Germinal center (tissue), 1 donor: ENCODE data around the gene CHM.
"Not testable (repeated sequence)": the region's sequence is repeated elsewhere in the genome, so short reads cannot be mapped to it uniquely, and the experiment has no call there.

ENCODE experiments used
- DNase-seq: peaks from one replicate; pipeline ENCODE4 v3.0.0; 2012; ENCODE audit warnings: mixed read lengths, low spot score

The CHM gene, protein sequence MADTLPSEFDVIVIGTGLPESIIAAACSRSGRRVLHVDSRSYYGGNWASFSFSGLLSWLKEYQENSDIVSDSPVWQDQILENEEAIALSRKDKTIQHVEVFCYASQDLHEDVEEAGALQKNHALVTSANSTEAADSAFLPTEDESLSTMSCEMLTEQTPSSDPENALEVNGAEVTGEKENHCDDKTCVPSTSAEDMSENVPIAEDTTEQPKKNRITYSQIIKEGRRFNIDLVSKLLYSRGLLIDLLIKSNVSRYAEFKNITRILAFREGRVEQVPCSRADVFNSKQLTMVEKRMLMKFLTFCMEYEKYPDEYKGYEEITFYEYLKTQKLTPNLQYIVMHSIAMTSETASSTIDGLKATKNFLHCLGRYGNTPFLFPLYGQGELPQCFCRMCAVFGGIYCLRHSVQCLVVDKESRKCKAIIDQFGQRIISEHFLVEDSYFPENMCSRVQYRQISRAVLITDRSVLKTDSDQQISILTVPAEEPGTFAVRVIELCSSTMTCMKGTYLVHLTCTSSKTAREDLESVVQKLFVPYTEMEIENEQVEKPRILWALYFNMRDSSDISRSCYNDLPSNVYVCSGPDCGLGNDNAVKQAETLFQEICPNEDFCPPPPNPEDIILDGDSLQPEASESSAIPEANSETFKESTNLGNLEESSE

DNA sequence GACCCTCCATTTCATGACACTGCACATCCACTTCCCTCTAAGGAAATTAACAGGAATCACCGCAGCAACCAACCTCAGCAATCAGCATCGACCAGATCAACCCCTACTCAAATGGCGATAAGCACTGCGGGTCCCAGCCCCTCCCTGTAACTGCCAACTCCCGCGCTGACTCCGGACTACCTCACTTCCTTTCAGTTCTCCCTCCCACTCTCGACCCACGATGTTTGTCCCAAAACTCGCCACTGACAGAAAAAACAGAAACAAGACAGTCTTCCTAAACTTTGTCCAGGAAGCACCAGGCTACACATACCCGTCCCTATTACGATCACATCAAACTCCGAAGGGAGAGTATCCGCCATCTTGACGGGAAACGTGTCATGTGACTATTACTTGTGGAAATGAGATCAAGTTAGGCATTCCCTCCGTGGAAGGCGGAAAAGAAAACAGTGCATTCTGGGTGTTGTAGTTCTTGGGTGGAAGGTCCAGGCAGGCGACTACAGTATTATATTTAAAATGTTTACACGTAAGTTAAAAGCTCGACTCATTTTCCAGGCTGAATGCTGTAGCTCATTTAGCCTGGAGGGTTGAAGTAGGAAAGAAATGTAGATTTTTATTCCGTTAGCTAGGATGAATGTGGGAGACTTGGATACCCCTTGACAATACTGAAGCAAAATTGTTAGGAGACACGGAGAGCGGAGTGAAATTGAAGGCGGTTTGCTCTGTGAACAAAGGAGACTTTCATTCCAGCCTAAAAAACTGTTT, at the start of gene CHM:
Gene CHM (minus strand): TSS at position 385 of the 762 bp plus-strand sequence. CDS start 26 bp downstream, at position 359.
- DNase-seq: peak; percentile 64

DNA sequence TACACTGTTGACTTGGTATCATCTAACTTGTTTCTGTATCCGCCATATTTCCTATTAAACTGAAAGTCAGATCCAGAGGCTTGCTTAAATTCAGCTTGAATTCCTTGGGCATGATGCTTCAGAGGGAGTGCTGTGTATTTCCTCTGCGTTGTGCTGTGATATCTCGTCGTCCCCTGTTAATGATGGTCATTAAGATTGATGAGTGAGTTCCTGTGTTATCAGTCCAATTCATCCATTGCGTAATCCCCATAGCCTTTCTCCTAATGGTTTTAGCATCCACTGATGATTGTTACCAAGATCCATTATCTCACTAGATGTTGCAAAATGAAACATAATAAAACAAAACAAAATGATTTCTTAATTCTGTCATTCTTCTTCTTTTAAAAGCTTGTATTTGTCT, 31.3 kb upstream of the CHM start:
- no peak for DNase-seq

DNA sequence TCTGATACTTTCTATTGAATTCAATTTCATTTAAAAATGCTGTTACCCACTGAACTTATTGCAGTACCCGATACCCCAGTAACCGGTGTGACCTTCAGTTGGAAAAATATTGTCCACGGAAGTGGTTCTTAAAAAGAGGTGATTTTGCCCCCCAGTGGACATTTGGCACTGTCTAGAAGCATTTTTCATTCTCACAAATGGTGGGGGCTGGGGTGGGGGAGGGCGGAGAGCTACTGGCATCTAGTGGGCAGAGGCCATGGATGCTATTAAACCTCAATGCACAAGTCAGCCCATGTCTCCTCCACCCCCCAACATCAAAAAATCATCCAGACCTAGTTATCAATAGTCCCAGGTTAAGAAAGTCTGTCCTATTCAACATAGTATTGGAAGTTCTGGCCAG, 19.6 kb upstream of the CHM start:
- DNase-seq: no peak

DNA sequence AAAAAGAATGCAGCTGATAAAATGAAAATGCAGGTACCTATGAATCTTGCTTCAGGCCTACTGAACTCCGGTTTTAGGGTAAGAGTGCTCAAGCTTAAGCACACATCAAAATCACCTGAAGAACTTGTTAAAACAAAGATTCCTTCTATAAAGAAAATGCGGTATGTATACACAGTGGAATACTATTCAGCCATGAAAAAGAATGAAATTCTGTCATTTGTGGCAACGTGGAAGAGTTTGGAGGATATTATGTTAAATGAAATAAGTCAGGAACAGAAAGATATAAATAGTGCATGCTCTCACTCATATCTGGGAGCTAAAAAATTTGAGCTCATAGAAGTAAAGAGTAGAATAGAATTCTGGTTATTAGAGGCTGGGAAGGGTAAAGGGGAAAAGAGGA, 14.0 kb upstream of the CHM start:
- no peak for DNase-seq

DNA sequence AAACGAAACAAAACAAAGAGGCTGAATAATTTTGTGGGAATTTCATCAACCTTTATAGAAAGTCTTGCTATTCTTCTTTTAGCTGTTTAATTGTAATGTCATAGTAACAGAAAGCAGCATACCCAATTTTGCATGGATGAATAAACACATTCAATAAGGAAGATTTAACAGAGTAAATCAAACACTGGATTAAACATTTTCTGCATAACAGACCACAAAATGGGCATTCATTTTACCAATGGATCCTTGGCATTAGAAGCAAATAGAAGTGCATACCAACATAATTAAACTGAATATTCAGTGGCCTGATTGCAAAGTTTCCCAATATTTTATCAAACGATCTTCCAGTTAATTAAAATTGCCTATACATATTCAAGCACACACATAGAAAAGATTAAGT, 4.4 kb upstream of the CHM start:
- DNase-seq: no peak

DNA sequence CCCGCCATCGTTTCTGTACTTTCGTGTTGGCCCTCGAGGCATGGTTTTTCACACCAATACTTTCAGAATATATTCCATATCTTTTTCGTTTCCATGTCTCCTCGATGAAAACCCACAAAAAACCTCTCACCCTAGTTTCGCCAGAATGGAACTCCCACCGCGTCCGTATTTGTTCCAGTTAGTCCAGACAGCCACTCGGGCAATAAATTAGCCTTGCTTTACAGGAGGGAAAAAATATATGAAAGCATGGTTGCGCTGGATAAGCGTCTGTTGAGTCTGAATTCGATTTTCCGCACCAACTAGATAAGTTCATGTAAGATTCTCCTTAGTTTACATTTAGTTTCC, 550 bp upstream of the CHM start:
- no peak for DNase-seq

DNA sequence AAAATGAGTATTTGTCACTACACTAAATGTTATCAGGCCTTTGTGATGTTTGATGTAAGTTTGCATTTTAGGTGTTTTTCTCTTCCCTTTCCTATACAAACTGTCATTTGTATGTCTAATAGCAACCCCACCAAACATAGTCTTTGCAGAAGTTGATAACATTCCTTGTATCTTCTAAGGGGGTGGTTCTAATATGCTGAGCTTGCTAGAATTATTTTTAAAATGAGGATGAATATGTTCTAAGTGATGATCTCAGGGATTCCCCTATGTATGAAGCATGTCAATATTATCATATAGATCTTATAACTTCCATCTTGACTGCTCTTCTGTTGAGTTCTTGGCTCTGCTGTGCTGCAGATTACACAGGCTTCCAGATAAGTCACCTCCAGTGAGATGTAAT, 3.1 kb downstream of the CHM start:
- no peak for DNase-seq

DNA sequence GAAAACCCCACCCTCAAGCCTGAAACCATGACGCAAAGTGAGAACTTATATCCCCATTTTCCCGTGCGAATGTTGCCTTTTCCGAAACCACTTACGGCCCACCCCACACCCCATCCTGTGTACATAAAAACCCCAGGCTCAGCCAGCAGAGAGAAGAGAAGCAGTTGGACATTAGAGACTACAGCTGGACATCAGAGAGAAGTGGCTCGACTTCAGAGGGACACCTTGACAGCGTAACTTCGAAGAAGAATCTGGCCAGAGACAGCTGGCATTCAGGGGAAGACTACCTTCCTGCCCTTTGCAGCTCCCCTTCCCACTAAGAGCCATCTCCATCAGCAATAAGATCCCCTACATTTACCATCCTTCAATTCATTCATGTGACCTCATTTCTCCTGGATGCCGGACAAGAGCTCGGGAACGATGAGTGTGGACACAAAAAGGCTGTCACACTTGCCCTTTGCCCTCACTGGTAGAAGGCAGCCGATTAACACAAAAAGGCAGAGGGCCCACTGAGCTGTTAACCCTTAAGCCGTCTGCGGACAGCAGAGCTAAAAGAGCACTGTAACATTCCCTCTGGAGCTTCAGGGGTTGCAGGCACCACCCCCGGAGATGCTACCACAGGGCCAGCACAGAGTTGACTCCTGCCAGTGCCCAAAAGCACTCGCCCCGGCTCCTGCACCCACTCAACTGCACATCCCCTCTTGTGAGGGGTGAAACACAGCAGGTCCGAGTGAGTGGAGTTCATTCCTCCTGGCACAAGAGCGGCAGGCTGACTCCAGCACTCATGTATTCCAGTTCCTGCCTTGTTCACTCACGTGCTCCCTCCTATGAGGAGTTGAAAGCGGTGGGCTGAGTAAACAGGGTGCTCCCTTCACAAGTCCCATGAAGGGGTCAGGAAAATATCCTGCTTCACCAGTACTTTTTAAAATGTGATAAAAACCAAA, 7.5 kb downstream of the CHM start:
- DNase-seq: no peak

DNA sequence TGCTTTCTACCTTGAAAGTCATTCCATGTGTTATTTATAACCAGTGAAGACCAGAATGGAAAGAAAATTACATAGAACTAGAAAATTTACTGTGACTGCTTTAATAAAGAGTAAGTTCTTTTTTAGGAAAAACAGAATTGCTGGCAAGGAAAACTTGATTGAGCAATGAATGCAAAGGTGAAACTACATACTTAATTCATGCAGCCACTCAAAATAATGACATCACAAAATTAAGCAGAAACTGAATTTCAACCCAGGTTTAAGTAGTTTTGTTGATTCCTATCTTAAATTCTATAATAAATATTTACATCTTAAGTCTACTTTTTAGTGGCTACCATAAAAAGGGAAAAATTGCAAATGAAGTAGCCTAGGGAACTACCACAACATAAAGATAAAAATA, 14.0 kb downstream of the CHM start:
- DNase-seq: no peak

DNA sequence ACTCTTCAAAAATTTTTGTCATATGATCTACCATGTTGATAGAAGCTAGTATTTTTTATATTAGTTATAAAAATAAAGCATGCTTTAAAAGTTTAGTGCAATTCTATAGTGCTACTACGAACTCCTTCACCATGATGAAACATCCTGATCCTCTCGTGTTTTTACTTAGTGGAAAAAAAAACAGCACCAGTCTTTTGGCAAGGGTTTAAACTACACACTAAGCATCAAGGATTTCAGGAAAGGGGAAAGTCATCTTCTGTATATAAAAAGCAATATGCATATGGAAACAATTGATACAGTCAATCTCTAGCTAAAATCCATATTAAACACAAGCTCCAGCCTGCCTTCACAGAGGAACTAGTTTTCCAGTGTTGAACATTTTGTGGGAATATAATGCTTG, 18.7 kb downstream of the CHM start:
- no peak for DNase-seq

DNA sequence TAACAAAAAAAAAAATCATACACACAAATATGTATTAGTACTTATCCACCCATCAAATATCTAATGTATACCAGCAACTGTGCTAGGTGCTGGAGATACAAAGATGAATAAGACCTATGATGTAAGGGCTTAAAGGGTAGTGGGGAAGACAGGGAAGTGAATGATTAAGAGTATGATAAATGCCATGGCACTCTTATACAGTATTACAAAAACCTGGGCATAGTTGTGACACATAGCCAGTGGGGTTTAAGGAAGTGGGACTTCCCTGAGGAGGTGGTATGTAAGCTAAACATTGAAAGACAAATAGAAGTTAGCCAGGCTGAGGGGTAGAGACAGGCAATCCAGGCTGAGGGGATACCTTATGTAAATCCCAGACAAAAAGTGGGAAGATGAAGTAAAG, 23.5 kb downstream of the CHM start:
- no peak for DNase-seq

DNA sequence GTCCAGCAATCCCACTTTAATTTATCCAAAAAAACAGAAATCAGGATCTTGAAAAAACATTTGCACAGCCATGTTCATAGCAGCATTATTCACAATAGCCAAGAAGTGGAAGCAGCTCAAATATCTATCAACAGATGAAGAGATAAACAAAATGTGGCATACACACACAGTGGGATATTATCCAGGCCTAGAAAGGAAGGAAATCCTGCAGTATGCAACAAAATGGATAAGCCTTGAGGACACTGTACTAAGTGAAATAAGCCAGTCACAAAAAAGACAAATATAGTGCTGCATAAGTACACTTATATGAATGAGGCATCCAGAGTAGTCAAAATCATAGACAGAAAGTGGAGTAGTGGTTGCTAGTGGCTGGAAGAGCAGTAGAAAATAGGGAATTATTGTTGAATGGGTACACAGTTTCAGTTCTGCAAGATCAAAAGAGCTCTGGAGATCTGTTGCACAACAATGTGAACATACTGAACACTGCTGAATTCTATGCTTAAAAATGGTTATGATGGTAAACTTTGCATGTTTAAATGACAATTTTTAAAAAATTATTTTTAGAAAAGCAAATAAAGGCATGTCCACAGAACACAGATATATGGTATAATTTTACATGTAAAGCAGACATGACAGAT, 25.6 kb downstream of the CHM start:
- DNase-seq: no peak

DNA sequence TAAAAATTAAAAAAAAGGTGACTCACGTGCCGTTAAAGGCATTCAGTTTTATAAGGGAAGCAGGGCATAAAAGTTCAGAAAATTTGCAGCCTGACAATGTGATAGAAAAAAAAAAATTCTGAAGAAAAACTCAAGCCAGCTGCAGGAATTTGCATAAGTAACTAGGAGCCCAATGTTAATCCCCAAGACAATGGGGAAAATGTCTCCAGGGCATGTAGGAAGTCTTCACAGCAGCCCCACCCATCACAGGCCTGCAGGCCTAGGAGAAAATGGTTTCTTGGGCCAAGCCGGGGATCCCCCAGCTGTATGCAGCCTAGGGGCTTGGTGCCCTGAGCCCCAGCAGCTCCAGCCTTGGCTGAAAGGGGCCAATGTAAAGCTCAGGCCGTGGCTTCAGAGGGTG, 31.2 kb downstream of the CHM start:
- DNase-seq: no peak

DNA sequence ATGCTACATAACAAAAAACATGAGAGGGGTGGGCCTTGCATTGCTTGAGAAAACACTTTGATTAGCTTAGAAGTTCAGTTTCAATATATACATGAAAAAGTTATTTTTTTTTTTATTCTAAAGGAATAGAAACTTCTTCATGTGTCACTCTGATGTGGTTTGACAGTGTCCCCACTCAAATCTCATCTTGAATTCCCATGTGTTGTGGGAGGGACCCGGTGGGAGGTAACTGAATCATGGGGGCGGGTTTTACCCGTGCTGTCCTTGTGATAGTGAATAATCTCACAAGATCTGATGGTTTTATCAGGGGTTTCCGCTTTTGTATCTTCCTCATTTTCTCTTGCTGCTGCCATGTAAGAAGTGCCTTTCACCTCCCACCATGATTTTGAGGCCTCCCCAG, 32.4 kb downstream of the CHM start:
- DNase-seq: not testable (repeated sequence)

DNA sequence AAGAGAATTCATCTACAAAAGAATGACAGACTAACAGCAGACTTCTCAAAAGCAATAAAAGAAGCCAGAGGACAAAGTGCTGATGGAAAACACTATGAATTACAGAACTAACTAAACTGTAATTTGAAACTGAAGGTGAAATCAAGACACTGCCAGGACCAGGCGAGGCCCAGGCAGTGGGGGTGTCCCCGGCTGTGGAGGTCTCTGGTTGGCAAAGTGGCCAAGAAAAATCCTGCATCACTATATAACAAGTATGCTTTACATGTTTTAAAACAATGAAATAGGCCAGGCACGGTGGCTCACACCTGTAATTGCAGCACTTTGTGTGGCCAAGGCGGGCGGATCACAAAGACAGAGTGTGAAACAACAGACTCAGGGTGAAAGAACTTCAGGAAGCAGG, 32.9 kb downstream of the CHM start:
- DNase-seq: no peak

DNA sequence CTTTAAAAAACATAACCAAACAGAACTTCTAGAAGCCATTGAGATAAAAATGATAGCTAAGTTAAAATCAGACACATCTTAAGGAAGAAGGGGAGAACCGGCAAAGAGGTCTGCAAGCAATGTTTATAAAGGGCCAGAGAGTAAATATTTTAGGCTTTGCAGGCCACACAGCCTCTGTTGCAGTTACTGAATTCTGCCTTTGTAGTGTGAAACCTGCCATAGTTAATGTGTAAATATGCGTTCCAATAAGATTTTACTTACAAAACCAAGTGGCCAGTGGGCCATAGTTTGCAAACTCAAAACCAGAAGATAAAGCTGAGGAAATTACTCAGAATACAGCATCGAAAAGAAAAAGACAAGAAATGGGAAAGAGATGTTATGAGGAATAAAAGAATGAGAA, 33.6 kb downstream of the CHM start:
- no peak for DNase-seq

DNA sequence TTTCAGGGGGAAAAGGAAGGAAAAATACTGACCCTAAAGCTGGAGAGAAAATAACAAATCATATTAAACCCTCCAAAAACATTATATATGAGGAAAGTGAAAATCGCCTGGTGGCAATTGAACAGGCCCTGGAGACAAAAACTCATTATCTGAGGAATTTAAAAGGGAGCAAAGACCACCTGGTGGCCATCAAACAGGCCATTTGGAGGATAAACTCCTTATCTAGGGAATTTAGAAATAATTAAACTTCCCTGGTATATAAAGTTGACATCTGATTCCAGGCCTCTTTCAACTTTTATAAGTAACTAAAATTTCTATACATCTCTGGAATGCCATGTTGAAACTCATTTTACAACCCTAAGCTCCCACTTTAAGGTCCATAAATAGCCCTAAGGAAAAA, 35.2 kb downstream of the CHM start:
- no peak for DNase-seq

DNA sequence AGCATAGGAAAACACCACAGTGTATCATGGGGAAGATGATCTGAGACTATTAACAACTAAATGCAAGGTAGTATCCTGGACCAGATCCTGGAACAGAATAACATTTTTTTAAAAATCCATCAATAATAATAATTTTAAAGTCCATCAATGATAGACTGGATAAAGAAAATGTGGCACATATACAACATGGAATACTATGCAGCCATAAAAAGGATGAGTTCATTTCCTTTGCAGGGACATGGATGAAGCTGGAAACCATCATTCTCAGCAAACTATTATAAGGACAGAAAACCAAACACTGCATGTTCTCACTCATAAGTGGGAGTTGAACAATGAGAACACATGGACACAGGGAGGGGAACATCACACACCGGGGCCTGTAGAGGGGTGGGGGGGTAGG, 37.6 kb downstream of the CHM start:
- DNase-seq: not testable (repeated sequence)

DNA sequence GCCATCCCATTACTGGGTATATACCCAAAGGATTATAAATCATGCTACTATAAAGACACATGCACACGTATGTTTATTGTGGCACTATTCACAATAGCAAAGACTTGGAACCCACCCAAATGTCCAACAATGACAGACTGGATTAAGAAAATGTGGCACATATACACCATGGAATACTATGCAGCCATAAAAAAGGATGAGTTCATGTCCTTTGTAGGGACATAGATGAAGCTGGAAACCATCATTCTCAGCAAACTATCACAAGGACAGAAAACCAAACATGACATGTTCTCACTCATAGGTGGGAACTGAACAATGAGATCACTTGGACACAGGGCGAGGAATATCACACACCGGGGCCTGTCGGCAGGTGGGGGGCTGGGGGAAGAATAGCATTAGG, 39.5 kb downstream of the CHM start:
- not testable (repeated sequence) for DNase-seq

DNA sequence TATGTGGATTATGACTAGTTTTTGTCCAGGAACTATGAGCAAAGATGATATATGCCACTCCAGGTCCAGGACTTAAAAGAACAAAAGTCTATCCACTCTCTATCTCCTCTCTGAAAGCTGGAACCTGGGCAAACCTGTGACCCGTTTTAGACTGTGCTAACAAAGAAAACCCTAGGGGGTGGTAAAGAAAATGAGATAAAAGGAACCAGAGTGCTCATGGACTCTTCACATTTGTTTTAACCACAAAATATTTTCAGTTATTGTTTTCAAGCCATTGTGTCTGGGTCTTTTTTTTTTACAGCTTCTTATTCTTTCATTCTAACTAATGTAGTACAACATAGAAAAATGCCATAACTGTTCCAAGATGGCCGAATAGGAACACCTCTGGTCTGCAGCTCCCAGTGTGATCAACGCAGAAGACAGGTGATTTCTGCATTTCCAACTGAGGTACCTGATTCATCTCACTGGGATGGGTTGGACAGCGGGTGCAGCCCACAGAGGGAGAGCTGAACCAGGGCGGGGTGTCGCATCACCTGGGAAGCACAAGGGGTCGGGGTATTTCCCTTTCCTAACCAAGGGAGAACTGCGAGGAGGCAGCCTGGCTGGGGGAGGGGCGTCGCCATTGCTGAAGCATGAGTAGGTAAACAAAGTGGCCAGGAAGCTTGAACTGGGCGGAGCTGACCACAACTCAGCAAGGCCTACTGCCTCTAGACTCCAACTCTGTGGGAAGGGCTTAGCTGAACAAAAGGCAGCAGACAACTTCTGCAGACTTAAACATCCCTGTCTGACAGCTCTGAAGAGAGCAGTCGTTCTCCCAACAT, 45.1 kb downstream of the CHM start:
- DNase-seq: no peak

DNA sequence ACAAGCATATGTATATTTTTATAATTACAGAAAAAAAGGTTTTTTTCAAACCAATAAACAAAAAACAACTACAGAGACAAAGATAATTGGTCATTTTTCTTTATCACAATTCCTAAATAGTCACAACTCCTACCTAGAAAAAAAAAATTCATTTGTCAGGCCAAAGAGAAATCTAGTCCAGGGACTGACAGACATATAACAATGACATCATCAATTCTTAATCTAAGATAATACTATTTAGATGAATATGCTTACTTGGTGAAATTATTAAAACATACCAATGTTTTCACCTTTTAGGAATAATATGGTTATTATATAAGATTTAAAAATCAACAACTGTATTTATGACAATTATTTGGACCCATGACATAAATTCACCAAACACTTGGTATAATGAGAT, 48.4 kb downstream of the CHM start:
- no peak for DNase-seq
